GM13977 (cell line): ENCODE results near the gene FHIP1B.

Experiments
- DNase-seq: peaks from one replicate; pipeline ENCODE4 v3.0.0; 2012; ENCODE audit warnings: low spot score
- CTCF ChIP-seq: IDR thresholded peaks from 2 replicates; pipeline ENCODE4 v1.5.1; 2012; ENCODE audit warnings: mild to moderate bottlenecking, control low read depth; ENCODE audit not compliant: insufficient read depth; ENCODE audit errors: extremely low read depth, missing control alignments
- in situ Hi-C: fragments of 300-500 bp; cut with MboI; formaldehyde crosslinking; loops from one replicate; pipeline ENCODE4 v1.12.0; 2022; ENCODE audit warnings: low sequenced_read_pairs, low pct_unique_long_range_greater_than_20kb, mixed read lengths, inconsistent platforms; ENCODE audit not compliant: unreplicated experiment

The FHIP1B gene

DNA sequence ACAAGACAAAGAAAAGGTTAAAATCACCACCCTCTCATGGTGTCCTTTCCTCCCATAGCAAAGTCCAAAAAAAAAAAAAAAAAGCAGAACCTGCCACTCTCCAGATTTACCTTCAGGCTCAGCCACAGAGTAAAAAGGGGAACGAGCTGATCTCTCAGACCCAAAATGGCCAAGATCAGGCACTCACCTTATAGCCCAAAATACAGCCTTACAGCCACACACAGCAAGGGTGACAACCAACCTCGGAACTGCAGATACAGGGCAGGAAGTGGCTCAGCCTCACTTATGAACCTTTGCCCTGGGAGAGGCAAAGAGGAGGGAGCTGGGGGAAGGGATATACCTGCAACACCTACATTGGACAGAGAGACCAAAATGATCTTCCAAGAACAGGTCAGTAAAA lies 4.5 kb downstream of the FHIP1B start:
- in situ Hi-C loops, result no loop called here
- DNase-seq, result no peak
- no peak for TF ChIP-seq CTCF

DNA sequence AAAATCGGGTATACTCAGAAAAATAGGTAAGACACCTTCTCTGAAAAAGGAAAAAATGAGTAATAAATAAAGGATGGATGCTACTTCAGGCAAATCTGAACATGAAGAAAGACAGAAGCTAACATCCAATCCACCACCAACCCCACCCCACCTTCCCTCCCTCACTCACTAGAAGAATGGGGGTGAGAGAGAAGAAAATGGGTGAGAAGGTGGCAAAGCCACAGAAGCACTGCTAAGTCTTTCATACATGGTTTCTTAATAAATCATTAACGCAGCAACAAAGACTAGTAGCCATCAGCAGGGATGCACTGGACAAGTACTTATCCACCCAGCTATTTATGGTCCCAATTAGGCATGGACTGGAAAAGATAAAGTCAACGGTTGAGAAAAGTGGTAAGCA lies 5.9 kb downstream of the FHIP1B start:
- DNase-seq, result no peak
- no peak for TF ChIP-seq CTCF
- in situ Hi-C loops, result no loop called here

- TF ChIP-seq CTCF, result no peak
- in situ Hi-C loops, result no loop called here
- DNase-seq, result no peak
Measured at GRCh38 chr11:6225896-6226295, 8.5 kb downstream of the FHIP1B start.

DNA sequence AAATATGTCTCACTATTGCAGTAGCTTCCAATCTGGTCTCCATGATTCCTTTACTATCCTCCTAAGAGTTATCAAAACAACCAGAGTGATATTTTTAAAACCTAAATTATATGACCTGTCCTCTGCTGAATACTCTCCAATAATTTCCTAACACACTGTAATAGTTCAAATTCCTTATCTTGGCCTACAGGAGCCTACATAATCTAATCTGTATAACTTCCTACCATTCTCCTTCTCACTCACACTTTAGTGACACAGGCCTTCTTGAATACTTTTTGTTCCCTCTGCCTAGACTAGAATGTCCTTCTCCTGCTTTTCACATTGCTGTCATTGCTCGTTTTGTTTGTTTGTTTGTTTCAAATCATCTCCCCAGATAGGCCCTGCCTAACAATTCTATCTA lies 9.4 kb downstream of the FHIP1B start:
- in situ Hi-C loops, result no loop called here
- no peak for TF ChIP-seq CTCF
- DNase-seq, result no peak

- in situ Hi-C loops, result no loop called here
- no peak for TF ChIP-seq CTCF
- DNase-seq, result no peak
Measured at GRCh38 chr11:6224421-6224820, 10.0 kb downstream of the FHIP1B start.

DNA sequence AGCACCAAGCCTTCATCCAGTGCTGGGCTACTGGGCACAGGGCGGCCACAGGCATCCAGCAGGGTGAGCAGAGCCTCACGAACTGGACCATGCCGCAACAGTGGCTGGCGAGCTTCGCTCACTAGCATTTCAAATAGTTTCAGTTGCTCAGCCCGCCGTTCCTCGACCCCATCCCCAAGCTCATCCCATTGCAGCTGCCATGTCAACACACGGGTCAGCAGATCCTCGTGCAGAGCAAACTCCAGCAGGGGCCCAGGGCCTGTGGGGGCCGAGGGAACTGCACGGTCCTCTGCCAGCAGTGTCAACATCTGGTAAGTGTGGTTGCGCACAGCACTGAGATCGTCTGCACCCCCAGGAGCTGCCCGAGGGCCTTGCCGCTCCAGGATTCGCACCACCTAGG lies 10.6 kb downstream of the FHIP1B start:
- no peak for TF ChIP-seq CTCF
- no peak for DNase-seq
- in situ Hi-C loops, result no loop called here

DNA sequence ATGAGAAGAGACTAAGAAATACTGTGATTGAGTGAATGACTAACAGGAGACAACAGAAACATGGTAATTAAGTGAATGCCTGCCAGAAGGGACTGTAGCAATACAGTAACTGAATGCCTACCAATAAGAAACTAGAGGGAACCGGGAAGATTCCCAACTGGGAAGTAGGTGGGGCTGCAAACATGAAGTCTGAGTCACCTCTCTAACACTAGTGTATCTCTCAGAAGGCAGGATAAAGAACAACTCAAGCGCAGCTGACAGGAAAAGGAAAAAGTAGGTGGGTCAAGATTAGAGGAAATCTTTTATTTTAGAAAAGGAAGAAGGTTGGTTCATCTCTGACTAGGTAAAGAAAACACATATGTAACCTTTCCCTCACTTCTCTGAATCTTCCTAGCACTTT lies 15.1 kb downstream of the FHIP1B start:
- TF ChIP-seq CTCF, result no peak
- DNase-seq, result no peak

More for the DNA sequence above, 15.1 kb downstream of the FHIP1B start:
- in situ Hi-C loops, result no loop called here
